CD14-positive monocyte (primary cell): ENCODE measurements around the gene TAS1R2. TPM values are rescaled to one million over a fixed set of nuclear protein-coding genes. Genes with fewer than 3 reads are reported as not detected.

Experiments used
- DNase-seq, 3 donors: peaks; one replicate each; pipeline ENCODE4 v3.0.0-alpha.2; 2011 to 2022
- H2AFZ ChIP-seq: 2 replicates; pipeline ENCODE4 v1.6.0; 2012; ENCODE audit warnings: mild to moderate bottlenecking, low read depth, low read length, inconsistent platforms; ENCODE audit not compliant: insufficient read depth, poor library complexity, severe bottlenecking
- H3K27ac ChIP-seq, 2 donors: 1 replicate in 1 of 2; 2 replicates in 1 of 2; pipeline ENCODE4 v1.5.1; 2012 to 2013; ENCODE audit warnings: low read length in 2 of 2, control low read depth in 1 of 2, inconsistent platforms in 1 of 2, low read depth in 1 of 2, mild to moderate bottlenecking in 1 of 2
- H3K27me3 ChIP-seq, 2 donors: one replicate each; pipeline versions ENCODE4 v1.6.0 to v1.6.1; 2011 to 2013; ENCODE audit warnings: low read length in 2 of 2; ENCODE audit not compliant: control insufficient read depth in 2 of 2, insufficient read depth in 2 of 2
- H3K36me3 ChIP-seq, 2 donors: replicated peaks in 1 of 2; 1 replicate in 1 of 2; 2 replicates in 1 of 2; pipeline versions ENCODE4 v1.5.1 to v1.6.1; 2012 to 2013; ENCODE audit warnings: low read length in 2 of 2, control low read depth in 1 of 2, inconsistent platforms in 1 of 2, mild to moderate bottlenecking in 1 of 2; ENCODE audit not compliant: insufficient read depth in 2 of 2, control insufficient read depth in 1 of 2
- H3K4me1 ChIP-seq, 2 donors: 1 replicate in 1 of 2; 2 replicates in 1 of 2; pipeline versions ENCODE4 v1.5.1 to v1.6.1; 2012 to 2013; ENCODE audit warnings: low read length in 2 of 2, control low read depth in 1 of 2, inconsistent platforms in 1 of 2, mild to moderate bottlenecking in 1 of 2, moderate library complexity in 1 of 2; ENCODE audit not compliant: insufficient read depth in 2 of 2, control insufficient read depth in 1 of 2
- H3K4me2 ChIP-seq: replicated peaks from 2 replicates; pipeline ENCODE3; 2012; ENCODE audit warnings: low read length, moderate library complexity, mild to moderate bottlenecking; ENCODE audit not compliant: poor library complexity, severe bottlenecking; ENCODE audit errors: extremely low read depth
- H3K4me3 ChIP-seq, 3 experiments: fragments of 200-600 bp in 1 of 3; sonication (generic) in 1 of 3; replicated peaks in 1 of 3; 1 replicate in 2 of 3; 2 replicates in 1 of 3; pipeline ENCODE4 v1.5.1; 2011 to 2013; ENCODE audit warnings: low read length in 3 of 3, mild to moderate bottlenecking in 3 of 3, control low read depth in 2 of 3, low read depth in 2 of 3, inconsistent platforms in 1 of 3, moderate library complexity in 1 of 3
- H3K79me2 ChIP-seq: 2 replicates; pipeline ENCODE4 v1.6.0; 2012; ENCODE audit warnings: mild to moderate bottlenecking, control low read depth, inconsistent platforms, low read length, moderate library complexity; ENCODE audit not compliant: insufficient read depth
- H3K9ac ChIP-seq: 2 replicates; pipeline ENCODE4 v1.6.0; 2017; ENCODE audit warnings: low read length, mild to moderate bottlenecking; ENCODE audit not compliant: insufficient read depth, poor library complexity, severe bottlenecking
- H3K9me3 ChIP-seq, 2 donors: replicated peaks in 1 of 2; 1 replicate in 1 of 2; 2 replicates in 1 of 2; pipeline versions ENCODE4 v1.5.1 to v1.6.1; 2012 to 2013; ENCODE audit warnings: low read length in 2 of 2, control low read depth in 1 of 2; ENCODE audit not compliant: control insufficient read depth in 1 of 2, insufficient read depth in 1 of 2
- H4K20me1 ChIP-seq: 2 replicates; pipeline ENCODE4 v1.6.0; 2012; ENCODE audit warnings: mild to moderate bottlenecking, low read length, control low read depth, moderate library complexity; ENCODE audit not compliant: insufficient read depth
- H3K27ac Mint-ChIP-seq, 7 donors: one replicate each; pipeline ENCODE4 v1.8.0; 2020; ENCODE audit warnings: mild to moderate bottlenecking in 7 of 7, mixed read lengths in 7 of 7, moderate library complexity in 6 of 7, inconsistent platforms in 2 of 7
- H3K27me3 Mint-ChIP-seq, 3 donors: one replicate each; pipeline ENCODE4 v1.8.0; 2021 to 2022; ENCODE audit warnings: low read depth in 3 of 3, mild to moderate bottlenecking in 3 of 3, mixed read lengths in 3 of 3, moderate library complexity in 3 of 3, inconsistent platforms in 1 of 3
- H3K36me3 Mint-ChIP-seq, 2 donors: one replicate each; pipeline ENCODE4 v1.8.0; 2020; ENCODE audit warnings: mixed read lengths in 2 of 2, inconsistent platforms in 1 of 2, mild to moderate bottlenecking in 1 of 2
- H3K4me1 Mint-ChIP-seq: one replicate; pipeline ENCODE4 v1.8.0; 2020; ENCODE audit warnings: mild to moderate bottlenecking, mixed read lengths
- H3K4me3 Mint-ChIP-seq, 2 donors: one replicate each; pipeline ENCODE4 v1.8.0; 2020; ENCODE audit warnings: mild to moderate bottlenecking in 2 of 2, mixed read lengths in 2 of 2, moderate library complexity in 1 of 2
- H3K9me3 Mint-ChIP-seq, 7 donors: one replicate each; pipeline ENCODE4 v1.8.0; 2020 to 2022; ENCODE audit warnings: mixed read lengths in 7 of 7, mild to moderate bottlenecking in 6 of 7, moderate library complexity in 6 of 7, inconsistent platforms in 2 of 7
- WGBS: methylation state at CpG from one replicate; pipeline ENCODE4 v1.1.5; 2013; ENCODE audit warnings: missing lambda C conversion rate; ENCODE audit not compliant: insufficient coverage; 5-methylcytosine and 5-hydroxymethylcytosine counted together
- intact Hi-C, 2 donors: fragments of 100-400 bp; cut with micrococcal nuclease; formaldehyde crosslinking; loops; one replicate each; pipeline versions ENCODE4 v1.15.0 to v1.15.1; 2023
- polyA plus RNA-seq, 3 donors: library from polyadenylated mRNA; depleted of rRNA in 1 of 3; unstranded in 2 of 3; stranded (reverse) in 1 of 3; fragments of 300-500 nt in 2 of 3; fragments of >200 nt in 1 of 3; fragmentation: Illumina TruSeq in 2 of 3; gene quantifications; 1 replicate in 2 of 3; 2 replicates in 1 of 3; pipeline ENCODE4 v1.2.3, GENCODE V29; 2012 to 2021
- TF ChIP-seq, protein P1 (sequence below): fragments of 200-600 bp; IDR thresholded peaks from one replicate; pipeline ENCODE4 v1.8.0; 2022; ENCODE audit warnings: antibody characterized with exemption, mild to moderate bottlenecking

Gene TAS1R2
- polyA plus RNA-seq, 3 donors: not detected

DNA sequence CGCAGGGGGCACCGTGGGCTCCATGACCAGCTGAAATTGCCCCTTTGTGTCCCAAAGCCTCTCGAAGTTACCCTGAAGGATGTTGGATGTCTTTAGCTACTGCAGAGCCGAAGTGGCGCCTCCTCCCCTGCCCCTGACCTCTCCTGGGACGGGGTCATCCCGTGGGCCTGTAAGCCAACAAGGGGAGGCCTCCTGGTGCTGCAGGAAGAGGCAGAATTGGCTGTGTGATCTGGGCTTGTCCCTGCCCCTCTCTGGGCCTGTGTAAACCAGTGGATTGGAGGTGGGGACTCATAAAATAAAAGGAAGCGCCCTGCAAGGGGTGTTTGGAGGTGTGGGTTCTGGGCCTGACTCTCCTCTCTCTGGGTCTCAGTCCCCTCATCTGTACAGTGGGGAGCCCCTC is 2.1 kb upstream of the TAS1R2 start:
- H3K27me3 ChIP-seq: no peaks in the 10 kb centered on the region
- H3K9me3 Mint-ChIP-seq: peaks cover 0 to 2% (median 0%) of the 10 kb centered on the region in 7 donors
- intact Hi-C loops: no loop called here
- no peaks in the 10 kb centered on the region for H3K4me1 ChIP-seq
- no peak overlapping the region for H3K27ac ChIP-seq
- 93% methylated on average over 4 of the region's 8 CpGs for WGBS
- no peaks in the 10 kb centered on the region for H3K36me3 ChIP-seq
- no peak overlapping the region for H3K4me3 ChIP-seq
- no peak overlapping the region for H3K4me2 ChIP-seq
- H3K27me3 Mint-ChIP-seq: peaks cover 7 to 21% (median 14%) of the 10 kb centered on the region in 3 donors
- H3K27ac Mint-ChIP-seq: no peak overlapping the region
- H3K36me3 Mint-ChIP-seq: no peaks in the 10 kb centered on the region
- no peaks in the 10 kb centered on the region for H3K79me2 ChIP-seq
- TF ChIP-seq, protein P1, sequence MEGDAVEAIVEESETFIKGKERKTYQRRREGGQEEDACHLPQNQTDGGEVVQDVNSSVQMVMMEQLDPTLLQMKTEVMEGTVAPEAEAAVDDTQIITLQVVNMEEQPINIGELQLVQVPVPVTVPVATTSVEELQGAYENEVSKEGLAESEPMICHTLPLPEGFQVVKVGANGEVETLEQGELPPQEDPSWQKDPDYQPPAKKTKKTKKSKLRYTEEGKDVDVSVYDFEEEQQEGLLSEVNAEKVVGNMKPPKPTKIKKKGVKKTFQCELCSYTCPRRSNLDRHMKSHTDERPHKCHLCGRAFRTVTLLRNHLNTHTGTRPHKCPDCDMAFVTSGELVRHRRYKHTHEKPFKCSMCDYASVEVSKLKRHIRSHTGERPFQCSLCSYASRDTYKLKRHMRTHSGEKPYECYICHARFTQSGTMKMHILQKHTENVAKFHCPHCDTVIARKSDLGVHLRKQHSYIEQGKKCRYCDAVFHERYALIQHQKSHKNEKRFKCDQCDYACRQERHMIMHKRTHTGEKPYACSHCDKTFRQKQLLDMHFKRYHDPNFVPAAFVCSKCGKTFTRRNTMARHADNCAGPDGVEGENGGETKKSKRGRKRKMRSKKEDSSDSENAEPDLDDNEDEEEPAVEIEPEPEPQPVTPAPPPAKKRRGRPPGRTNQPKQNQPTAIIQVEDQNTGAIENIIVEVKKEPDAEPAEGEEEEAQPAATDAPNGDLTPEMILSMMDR: no peak
- no peaks in the 10 kb centered on the region for H3K4me1 Mint-ChIP-seq
- no peak for DNase-seq
- H4K20me1 ChIP-seq: no peaks in the 10 kb centered on the region
- no peaks in the 10 kb centered on the region for H3K9me3 ChIP-seq
- H2AFZ ChIP-seq: no peak overlapping the region
- H3K4me3 Mint-ChIP-seq: no peak overlapping the region
- no peak overlapping the region for H3K9ac ChIP-seq

DNA sequence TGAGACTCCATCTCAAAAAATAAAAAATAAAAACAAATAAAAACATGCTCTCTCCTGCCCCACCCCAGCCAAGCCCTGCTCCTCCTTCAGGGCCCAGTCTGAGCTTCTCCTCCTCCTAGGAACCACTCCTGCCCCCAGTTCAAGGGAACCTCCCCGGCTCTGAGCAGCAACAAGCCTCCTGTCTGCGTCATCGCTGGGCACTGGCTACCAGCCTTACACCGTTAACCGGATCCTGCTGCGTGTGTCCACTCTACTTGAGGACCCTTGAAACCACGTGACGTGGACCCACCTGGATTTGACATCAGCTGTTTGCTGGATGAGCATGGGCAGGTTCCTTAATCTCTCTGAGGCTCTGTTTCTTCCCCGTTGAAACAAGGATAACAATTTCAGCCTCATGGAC is 1.6 kb upstream of the TAS1R2 start:
- intact Hi-C loops: no loop called here
- H4K20me1 ChIP-seq: no peaks in the 10 kb centered on the region
- Mint-ChIP-seq H3K9me3 (peaks cover 0 to 2% (median 0%) of the 10 kb centered on the region in 7 donors), H3K4me3 (no peak overlapping the region), H3K4me1 (no peaks in the 10 kb centered on the region), H3K36me3 (no peaks in the 10 kb centered on the region), H3K27me3 (peaks cover 5 to 17% (median 11%) of the 10 kb centered on the region in 3 donors), H3K27ac (no peak overlapping the region)
- H2AFZ ChIP-seq: no peak overlapping the region
- no peaks in the 10 kb centered on the region for H3K4me1 ChIP-seq
- WGBS: 84% methylated on average over 6 of the region's 9 CpGs
- H3K4me3 ChIP-seq: no peak overlapping the region
- no peak overlapping the region for H3K4me2 ChIP-seq
- no peak for DNase-seq
- no peak overlapping the region for H3K9ac ChIP-seq
- no peaks in the 10 kb centered on the region for H3K79me2 ChIP-seq
- no peak overlapping the region for H3K27ac ChIP-seq
- H3K36me3 ChIP-seq: no peaks in the 10 kb centered on the region
- TF ChIP-seq, protein P1: no peak
- no peaks in the 10 kb centered on the region for H3K9me3 ChIP-seq
- no peaks in the 10 kb centered on the region for H3K27me3 ChIP-seq
